Renal cortical epithelial cell (primary cell): ENCODE results near the gene NUDT7. TPM values are rescaled to one million over a fixed set of nuclear protein-coding genes. Genes with fewer than 3 reads are reported as not detected.

Experiments used
- DNase-seq: peaks from one replicate; pipeline ENCODE4 v3.0.0-alpha.2; 2011; ENCODE audit warnings: low read depth
- total RNA-seq: library from RNA; depleted of rRNA; stranded (reverse); fragments of >200 nt; gene quantifications from 2 replicates; pipeline ENCODE4 v1.2.3, GENCODE V29; 2014

The NUDT7 gene
- total RNA-seq = 0.52 and 4.1 TPM in 2 replicates

DNA sequence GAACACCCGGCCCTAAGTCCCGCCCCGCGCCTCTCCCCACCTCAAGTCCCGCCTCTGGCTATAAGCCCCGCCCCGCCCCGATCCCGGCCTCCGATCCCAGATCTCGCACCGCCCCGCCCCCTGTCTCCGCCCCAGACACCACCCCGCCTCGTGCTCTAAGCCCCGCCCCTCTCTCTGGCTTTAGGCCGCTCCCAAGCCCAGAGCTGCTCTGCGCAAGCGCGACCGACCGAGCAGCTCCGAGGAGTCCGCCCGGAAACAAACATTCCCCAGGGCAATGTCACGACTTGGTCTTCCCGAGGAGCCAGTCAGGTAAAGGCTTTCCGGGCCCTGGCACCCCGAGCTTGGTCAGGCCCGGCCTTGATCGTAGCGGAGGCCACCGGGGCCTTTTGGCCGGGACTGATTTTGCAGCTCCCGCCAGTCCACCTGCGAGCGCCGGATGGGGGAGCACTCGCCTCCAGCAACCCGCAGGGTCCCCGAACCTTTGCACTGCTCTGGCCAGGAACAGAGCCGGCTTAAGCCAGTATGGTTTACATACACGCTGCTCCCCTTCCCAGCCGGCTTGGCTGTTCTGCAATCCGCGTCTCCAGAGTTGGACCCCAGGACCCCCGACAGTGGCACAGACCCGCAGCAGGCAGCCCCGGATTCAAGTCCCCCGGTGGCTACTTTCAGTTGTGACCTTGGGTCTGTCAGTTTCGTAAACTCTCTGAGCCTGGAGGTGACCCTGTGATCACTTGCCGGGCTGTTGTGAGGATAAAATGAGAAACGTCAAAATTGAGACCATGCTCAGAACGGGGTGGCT lies at the start of gene NUDT7:
NUDT7 (plus strand) TSS at position 206 of the 799 bp plus-strand sequence; CDS start at position 275, 69 bp downstream.
- DNase-seq = peak; percentile 92

DNA sequence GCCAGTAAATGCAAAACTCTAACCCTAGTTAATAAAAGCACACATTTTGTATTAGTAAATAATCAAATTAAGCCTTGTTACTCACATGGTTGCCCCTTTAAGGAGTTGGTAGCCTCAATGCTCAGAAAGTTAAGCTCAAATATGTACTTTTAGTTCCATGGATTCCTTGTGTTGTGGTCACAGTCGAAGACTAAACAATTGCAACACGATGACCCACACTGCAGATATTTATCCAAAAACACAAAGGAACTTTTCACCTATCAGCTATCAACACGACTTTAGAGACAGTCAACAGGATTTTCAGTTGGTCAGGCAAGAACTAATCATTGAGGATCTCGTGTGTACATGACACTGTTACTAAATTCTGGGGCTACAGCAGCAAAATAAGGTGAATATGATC lies 47.4 kb upstream of the NUDT7 start:
- peak; percentile 26 for DNase-seq

- DNase-seq = peak; percentile 57
Measured at GRCh38 chr16:77675464-77676324, 46.6 kb upstream of the NUDT7 start.

- DNase-seq = no peak
Measured at GRCh38 chr16:77677129-77677528, 45.2 kb upstream of the NUDT7 start.

DNA sequence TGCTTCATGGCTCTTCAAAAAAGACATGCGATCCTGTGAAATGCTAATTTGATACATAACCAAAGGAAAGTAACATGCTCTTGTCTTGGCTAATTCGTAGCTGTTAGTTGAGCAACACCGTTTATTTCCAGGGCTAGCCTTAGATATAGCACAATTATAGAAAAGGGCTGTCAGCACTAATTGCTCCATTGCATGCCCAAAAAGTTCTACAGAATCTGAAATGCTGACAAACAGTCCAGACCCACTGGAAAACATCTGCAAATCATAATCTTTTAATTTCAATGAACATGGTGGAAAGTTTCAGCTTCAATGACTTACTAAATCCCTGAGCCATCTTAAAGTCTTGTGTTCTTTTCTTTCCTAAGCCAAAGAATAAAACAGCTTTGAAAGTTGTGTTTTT lies 42.9 kb upstream of the NUDT7 start:
- DNase-seq = no peak

DNA sequence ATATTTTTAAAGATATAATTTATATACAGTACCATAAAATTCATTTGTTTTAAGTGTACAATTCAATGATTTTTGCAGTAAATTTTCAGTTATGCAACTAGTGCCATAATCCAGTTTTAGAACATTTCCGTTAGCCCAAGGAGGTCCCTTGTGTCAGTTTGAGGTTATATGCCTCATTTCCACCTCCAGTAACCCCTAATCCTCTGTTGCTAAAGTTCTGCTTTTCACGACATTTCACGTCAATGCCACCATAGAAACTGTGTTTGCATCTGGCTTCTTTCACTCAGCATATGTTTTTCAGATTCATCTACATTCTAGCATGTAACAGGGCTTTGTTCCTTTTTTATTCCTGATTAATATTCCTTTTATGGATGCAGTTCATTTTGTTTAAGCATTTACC lies 42.4 kb upstream of the NUDT7 start:
- no peak for DNase-seq

- DNase-seq = no peak
Measured at GRCh38 chr16:77680496-77680895, 41.8 kb upstream of the NUDT7 start.

DNA sequence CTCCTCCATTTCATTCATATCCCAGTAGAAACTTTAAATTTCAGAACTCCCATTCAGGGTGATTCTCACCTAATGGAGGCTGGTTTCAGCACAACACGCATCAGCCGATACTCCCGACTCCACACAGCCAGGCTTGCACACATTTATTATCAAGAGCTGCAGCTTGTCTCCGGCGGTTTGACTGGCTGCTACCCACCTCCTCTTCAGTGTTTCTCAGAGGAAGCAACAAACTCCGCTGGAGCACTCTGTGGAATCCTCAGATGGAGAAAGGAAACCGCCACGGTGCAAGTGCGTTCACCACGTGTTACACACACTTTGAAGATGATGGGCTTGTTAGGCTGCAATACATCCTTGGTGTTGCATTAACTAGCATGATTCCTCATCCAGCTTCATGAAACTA lies 39.7 kb upstream of the NUDT7 start:
- DNase-seq = no peak

DNA sequence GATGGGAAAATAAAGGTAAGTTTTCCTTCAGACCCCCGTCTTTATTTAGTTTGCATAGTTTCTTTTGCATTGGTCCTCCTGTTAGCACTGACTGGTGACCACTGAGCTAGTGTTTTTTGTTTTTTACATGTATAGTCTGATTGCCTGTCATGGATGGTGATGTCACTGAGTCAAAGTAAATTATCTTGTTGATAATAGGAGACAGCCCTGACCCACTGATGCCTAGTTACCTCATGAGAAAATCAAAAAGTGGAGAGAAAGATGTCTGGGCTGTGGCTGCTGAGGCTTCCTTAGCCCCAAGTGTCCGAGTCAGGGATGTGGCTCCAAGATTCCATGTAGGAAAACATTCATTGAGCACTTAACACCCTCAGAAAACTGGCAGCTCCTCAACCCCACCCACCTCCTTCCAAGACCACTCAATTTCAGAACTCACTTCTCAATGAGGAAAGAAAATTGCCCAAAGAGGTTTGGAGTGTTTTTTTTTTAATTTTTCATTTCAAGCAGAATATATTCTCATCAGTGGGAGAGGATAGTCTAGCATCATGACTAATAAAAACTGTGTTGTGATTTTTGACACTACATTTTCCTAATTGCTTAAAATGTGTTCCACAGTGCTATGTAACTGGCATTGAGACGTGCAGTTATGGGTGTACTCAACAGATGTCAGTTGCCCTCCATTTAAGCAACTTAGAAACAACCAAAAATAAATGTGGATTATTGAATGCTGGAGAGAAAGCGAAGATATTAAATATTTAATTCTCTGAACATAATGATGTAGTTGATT lies 38.7 kb upstream of the NUDT7 start:
- no peak for DNase-seq

- DNase-seq = no peak
Measured at GRCh38 chr16:77684181-77684526, 38.2 kb upstream of the NUDT7 start.

- no peak for DNase-seq
Measured at GRCh38 chr16:77686385-77686784, 35.9 kb upstream of the NUDT7 start.

- DNase-seq = no peak
Measured at GRCh38 chr16:77689971-77690370, 32.3 kb upstream of the NUDT7 start.

GRCh38 chr16:77690416-77690815 lies 31.9 kb upstream of the NUDT7 start:
- DNase-seq = no peak

DNA sequence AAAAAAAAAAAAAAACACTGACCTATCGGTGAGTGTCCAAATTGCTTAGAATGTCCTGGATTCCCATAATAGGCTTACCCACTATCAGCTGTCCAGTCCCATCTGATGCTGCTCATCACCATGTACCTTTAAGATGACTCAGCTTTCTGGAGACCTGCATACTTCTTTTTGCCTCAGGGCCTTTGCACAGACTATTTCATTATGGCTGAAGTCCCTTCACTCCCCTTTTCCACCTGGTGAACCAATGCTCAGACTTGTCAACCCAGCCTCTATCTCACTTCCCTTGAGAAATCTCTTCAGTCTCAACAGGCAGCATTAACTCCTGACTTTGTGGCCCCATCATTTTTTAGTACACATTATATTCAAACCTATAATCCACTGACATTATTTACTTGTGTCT lies 29.7 kb upstream of the NUDT7 start:
- no peak for DNase-seq

- no peak for DNase-seq
Measured at GRCh38 chr16:77696149-77696548, 26.2 kb upstream of the NUDT7 start.

GRCh38 chr16:77700846-77701245 lies 21.5 kb upstream of the NUDT7 start:
- DNase-seq = no peak

GRCh38 chr16:77705351-77705750 lies 17.0 kb upstream of the NUDT7 start:
- no peak for DNase-seq

- no peak for DNase-seq
Measured at GRCh38 chr16:77711179-77711578, 11.1 kb upstream of the NUDT7 start.

DNA sequence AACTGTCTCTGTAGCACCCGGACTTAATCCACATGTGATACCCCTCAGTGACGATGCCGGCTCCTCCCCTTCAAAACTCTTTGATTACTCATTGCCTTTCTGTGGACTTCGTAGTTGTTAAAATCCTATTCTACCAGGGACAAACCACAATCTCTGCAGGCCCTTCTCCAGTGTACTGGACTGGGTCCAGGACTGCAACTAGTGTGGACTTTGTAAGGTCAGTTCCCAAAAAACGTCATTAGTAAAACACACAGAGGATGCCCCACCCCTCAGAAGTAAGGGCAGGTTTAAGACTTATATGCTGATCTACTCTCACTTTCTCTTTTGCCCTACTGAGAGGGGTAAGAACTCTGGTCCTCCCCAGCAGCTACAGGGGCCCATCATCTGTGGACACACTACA lies 10.5 kb upstream of the NUDT7 start:
- DNase-seq = peak; percentile 28

DNA sequence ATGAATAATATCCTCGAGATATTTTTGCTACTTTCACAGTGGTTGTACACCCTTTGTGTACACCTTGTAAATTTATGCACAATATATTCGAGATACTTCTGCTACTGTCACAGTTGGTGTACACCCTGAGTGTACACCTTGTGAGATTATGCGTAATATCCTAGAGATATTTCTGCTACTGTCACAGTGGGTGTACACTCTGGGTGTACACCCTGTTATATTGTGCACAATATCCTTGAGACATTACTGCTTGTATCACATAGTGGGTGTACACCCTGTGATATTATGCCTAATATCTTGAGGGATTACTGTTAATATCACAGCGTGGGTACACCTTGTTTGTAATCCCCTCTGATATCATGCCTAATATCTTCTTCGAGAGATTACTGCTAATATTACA lies 7.2 kb upstream of the NUDT7 start:
- no peak for DNase-seq

GRCh38 chr16:77721752-77722308 lies 484 bp upstream of the NUDT7 start:
- DNase-seq = no peak

DNA sequence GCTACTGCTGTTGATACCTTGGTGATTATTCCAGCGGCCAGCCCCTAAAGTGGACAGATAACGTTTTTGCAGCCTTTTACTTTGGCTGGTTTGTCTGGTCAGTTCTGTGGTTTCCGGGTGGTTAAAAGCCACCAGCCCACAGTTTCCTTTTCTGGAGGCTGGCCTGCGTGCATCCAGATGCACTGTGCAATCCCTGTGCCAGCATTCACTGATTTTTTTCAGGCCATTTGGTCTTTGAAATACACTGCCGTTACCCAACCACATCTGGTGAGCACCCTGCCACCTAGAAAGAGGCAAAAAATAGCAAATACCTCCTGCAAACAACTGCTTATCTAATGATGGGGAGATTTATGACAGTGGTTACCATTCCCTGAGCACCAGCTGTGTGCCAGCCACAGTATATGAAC lies 797 bp downstream of the NUDT7 start:
- DNase-seq = peak; percentile 34
